Activated CD8-positive, alpha-beta memory T cell treated with anti-CD3 and anti-CD28 coated beads for 36 hours (primary cell): Measurements from ENCODE around the gene KLRD1. TPM values are rescaled to one million over a fixed set of nuclear protein-coding genes. Genes with fewer than 3 reads are reported as not detected.
"Not testable (repeated sequence)": the region's sequence is repeated elsewhere in the genome, so short reads cannot be mapped to it uniquely, and the experiment has no call there.

Source experiments
- CTCF ChIA-PET: fragments of 350-600 bp; sonication (Branson Sonifier 250); formaldehyde crosslinking; loops from one replicate; lab custom pipeline; 2021; ENCODE audit warnings: antibody characterized with exemption; lab: Charles Lee
- POLR2A ChIA-PET: fragments of 350-600 bp; sonication (Branson Sonifier 250); formaldehyde crosslinking; loops from one replicate; lab custom pipeline; 2021; ENCODE audit warnings: antibody characterized with exemption; lab: Charles Lee
- total RNA-seq, 2 experiments: library from RNA; stranded (reverse); gene quantifications; one replicate each; pipeline ENCODE4 v1.2.3, GENCODE V29; 2021

The KLRD1 gene
- total RNA-seq, 2 experiments from 2014 or later = 68.3 to 79.1 TPM

DNA sequence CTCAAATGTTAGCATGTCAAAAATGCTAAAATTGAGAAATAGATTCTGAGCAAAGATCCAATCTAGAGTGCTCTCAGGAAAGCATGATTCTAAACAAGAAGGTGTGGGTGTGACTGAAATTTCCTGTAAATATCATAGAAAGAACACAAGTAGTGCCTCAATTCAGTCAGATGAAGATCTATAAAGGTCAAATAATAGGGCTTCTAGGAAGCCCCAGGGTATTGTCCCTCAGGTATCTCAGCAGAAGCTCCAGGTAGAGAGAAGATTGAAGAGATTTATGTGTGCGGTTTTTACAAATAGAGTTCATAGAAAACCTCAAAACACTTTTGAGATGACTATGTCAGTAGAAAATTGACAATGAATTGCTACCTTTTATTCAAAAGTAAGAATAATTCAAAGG is 13.0 kb downstream of the KLRD1 start:
- CTCF ChIA-PET = no interaction called here
- POLR2A ChIA-PET = interaction anchor here (0.7 to 1.0 kb wide), 3 partner anchors 16 to 46 kb away, joined by 3 to 4 read pairs (median 3); no protein-coding TSS in a partner anchor

DNA sequence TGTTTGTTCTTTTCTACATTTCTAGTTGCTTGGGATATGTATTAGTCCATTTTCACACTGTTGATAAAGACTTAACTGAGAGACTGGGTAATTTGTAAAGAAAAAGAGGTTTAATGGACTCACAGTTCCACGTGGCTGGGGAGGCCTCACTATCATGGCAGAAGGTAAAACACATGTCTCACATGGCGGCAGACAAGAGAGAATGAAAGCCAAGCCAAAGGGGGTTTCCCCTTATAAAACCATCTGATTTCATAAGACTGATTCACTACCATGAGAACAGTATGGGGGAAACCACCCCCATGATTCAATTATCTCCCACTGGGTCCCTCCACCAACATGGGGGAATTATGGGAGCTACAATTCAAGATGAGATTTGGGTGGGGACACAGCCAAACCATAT is 21.0 kb downstream of the KLRD1 start:
- CTCF ChIA-PET, POLR2A ChIA-PET: not testable (repeated sequence)

DNA sequence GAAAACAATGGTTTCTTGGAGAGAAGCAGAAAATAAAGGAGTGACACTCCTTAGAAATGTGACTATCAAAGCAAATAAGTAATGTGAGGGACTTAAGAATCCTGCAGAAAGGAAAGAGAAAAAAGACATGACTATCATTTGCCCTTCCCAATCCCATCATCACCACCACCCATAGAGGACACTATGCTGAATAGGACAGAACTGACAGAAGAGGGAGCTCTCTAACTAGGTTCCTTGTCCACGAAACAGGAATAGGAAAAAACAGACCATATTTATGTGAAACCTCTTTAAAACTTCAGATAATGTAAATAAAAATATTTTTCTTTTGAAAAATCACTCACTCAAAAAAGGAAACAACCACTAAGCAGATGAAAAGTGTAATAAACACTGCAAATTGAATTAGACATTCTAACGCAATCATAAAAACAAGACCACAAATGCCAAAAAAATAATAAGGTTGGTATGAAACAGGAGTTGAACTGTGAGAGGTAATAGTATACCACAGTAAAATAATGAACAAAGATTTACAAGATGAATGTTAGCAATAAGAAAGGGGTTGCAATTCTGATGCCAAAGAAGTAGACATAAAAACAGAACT is 24.1 kb downstream of the KLRD1 start:
- ChIA-PET CTCF (interaction anchor here (1.6 kb wide), 1 partner anchor 35 kb away, joined by 4 read pairs; no protein-coding TSS in a partner anchor), POLR2A (interaction anchor here (0.6 kb wide), 1 partner anchor 84 kb away, joined by 3 read pairs; no protein-coding TSS in a partner anchor)

DNA sequence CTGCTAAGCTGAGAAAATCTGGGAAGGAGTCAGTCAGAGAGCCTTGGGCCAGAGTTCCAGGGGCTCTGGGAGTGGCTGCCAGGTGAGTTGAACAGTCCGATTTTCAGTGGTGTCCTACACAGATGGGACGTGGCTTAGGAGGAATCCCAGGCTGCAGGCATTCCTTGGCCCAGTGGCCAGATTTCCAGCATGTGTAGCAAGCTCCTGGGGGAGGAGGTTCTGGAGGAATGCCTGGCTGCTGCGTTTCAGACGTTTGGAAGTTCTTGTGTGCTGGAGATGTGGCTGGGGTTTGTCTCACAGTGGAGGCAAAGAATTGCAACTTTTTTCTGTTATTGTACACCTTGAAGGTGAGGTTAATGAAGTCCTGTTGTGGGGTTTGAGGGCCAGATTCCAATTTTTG is 28.5 kb downstream of the KLRD1 start:
- CTCF ChIA-PET, POLR2A ChIA-PET: not testable (repeated sequence)

DNA sequence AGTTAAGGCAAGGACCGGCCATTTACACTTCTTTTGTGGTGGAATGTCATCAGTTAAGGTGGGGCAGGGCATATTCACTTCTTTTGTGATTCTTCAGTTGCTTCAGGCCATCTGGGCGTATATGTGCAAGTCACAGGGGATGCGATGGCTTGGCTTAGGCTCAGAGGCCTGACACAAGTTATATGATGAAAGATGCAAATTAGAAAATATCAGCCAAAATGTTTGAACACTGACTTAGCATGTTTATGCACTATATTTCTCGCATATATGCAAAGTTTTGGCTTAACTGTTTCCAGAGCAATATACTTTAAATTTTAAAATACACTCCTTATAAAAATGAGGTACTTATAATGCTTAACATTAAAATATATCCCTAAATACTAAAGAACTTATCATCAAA is 30.8 kb downstream of the KLRD1 start:
- CTCF ChIA-PET = interaction anchor here (0.5 kb wide), 1 partner anchor 124 kb away, joined by 4 read pairs; no protein-coding TSS in a partner anchor
- POLR2A ChIA-PET = not testable (repeated sequence)

DNA sequence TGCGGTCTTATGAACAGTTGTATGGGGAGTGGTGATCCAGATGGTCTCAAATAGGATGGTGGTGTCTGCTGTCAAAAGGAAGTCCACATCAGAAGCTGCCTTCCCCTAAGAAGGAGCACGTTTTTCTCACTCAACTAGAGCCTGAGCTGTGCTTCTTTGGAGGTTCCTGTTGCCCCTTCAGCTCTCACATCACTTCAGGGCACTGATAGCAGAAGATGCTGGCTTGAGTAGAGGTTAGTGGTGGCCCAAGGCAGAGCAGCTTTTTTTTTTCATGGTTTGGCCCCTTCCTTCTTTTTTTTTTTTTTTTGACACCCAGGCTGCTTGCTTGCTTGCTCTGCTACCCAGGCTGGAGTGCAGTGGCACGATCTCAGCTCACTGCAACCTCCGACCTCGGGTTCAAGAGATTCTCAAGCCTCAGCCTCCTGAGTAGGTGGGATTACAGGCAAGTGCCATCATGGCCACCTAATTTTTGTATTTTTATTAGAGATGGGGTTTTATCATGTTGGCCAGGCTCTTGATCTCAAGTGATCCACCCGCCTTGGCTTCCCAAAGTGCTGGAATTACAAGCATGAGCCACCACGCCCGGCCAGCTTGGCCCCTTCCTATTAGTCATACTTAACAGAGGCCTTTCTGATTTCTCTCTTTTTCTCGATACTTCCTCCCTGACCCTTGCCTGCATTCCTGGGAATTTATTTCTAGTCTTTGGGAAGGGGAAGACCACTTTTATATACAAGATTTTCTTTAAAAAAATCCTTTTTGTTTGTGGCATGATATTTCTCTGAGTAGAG is 31.6 kb downstream of the KLRD1 start:
- ChIA-PET POLR2A (no interaction called here), CTCF (interaction anchor here (0.5 kb wide), 1 partner anchor 125 kb away, joined by 4 read pairs; no protein-coding TSS in a partner anchor)

DNA sequence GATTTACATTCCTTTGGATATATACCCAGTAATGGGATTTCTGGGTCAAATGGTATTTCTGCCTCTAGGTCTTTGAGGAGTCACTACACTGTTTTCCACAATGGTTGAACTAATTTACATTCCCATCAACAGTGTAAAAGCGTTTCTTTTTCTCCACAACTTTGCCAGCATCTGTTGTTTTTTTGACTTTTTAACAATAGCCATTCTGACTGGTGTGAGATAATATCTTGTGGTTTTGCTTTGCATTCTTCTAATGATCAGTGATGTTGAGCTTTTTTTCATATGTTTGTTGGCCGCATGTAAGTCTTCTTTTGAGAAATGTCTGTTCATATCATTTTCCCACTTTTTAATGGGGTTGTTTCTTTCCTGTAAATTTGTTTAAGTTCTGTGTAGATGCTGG is 33.3 kb downstream of the KLRD1 start:
- POLR2A ChIA-PET = not testable (repeated sequence)
- CTCF ChIA-PET = interaction anchor here (0.6 to 0.9 kb wide), 2 partner anchors 155 to 187 kb away, joined by 3 to 4 read pairs; no protein-coding TSS in a partner anchor

DNA sequence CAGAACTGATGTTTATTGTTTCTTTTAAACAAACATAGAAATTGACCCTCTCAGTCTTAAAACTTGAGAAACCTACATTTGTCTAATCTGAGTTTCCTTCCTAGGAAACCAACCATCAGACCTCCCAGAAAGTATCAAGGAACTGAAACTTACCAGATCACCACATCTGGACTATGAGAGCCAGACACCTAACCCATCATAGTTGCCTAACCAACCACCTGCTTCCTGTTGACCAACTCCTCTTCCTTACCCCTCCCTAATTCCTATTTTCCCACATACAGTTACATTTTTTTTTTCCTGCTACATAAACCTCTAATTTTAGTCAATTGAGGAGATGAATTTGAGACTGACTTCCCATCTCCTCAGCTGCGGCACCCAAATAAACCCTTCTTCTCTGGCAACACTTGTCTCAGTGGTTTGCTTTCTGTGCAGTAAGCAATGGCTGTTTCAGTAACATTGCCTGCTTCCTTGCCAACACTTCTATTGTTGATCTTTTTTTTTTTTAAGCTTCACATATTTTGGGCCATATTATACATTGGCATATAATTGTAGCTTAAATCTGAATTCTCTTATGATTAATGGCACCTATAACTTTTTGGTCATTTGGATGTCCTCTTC is 34.3 kb downstream of the KLRD1 start:
- ChIA-PET CTCF (no interaction called here), POLR2A (no interaction called here)

DNA sequence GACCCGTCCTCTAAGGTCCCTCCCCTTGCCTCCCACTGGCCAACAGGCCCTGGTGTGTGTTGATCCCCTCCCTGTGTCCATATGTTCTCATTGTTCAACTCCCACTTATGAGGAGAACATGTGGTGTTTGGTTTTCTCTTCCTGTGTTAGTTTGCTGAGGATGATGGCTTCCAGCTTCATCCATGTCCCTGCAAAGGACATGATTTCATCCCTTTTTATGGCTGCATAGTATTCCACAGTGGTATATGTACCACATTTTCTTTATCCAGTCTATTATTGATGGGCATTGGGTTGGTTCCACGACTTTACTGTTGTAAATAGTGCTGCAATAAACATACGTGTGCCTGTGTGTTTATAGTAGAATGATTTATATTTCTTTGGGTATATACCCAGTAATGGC is 43.8 kb downstream of the KLRD1 start:
- POLR2A ChIA-PET, CTCF ChIA-PET: not testable (repeated sequence)

DNA sequence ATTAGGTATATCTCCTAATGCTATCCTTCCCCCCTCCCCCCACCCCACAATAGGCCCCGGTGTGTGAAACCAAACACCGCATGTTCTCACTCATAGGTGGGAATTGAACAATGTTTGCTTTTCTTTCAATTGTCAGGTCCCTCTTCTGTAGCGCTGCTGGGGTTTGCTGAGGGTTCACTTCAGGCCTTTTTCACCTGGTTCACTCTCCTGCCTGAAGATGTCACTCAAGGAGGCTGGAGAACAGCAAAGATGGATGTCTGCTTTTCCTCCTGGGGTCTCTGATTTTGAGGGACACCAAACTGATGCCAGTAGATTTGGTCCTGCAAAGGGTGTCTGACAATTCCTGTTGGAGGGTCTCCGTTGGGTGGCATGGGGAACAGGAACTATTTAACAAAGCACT is 46.4 kb downstream of the KLRD1 start:
- ChIA-PET POLR2A (no interaction called here), CTCF (no interaction called here)

DNA sequence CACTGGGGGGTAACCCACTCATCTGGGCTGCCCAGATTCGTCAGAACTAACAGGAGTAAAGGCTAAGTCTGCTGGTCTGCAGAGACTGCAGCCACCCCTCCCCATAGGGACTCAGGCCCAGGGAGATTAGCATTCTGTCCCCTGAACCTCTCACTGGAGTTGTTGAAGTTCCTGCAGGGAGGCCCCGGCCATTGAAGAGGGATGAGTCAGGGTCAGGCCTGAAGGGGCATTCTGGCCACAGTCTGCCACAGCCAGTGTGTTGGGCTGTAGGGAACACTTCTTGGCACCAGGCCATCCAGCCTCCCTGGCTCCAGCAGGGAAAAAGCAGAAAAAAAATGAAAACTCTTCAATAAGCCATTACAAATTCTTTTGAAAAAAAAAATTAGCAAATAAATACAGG is 46.8 kb downstream of the KLRD1 start:
- ChIA-PET CTCF (no interaction called here), POLR2A (no interaction called here)

DNA sequence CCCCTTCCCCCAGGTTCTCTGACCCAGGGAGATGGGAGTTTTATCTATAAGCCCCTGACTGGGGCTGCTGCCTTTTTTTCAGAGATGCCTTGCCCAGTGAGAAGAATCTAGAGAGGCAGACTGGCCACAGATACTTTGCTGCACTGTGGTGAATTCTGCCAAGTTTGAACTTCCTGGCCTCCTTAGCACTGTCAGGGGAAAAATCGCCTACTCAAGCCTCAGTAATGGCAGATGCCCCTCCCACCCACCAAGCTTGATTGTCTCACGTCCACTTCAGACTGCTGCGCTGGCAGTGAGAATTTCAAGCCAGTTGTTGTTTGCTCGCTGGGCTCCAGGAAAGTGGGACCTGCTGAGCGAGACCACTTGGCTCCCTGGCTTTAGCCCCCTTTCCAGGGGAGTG is 50.5 kb downstream of the KLRD1 start:
- ChIA-PET POLR2A (interaction anchor here (0.6 kb wide), 1 partner anchor 101 kb away, joined by 5 read pairs; no protein-coding TSS in a partner anchor), CTCF (no interaction called here)

DNA sequence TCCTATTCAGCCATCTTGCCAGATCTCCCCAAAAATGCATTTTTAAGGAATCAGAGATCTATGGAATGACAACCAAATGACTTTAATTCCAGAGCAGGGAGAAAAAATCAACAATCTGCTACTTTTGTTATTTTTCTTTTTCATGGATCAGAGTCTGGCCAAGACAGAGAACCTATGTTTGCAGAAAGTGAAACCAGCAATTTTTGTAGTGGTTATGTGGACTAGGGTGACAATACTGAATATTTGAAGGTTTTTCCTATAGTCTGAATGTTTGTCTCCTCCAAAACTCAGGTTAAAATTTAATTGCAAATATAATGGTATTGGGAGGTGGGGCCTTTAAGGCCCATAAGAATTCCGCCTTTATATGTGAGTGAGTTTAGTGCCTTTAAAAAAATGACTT is 51.3 kb downstream of the KLRD1 start:
- POLR2A ChIA-PET = no interaction called here

DNA sequence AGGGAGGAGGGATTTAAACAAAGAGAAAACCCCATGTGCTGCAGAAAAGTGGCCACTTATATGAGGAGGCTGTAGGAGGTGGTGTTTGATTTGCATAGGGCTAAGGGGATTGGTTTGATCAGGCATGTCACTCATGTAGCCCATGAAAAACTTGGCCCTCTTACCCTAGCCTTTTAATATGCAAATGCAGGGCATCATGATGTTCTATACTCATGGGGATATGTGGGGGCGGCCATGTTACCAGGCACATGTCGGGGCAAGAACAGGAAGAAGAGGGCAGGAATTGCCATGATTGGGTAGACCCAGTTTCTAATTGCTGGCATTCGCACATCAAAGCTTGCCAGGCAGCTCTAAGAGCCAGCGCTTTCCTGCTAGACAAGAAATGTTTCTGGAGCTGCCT is 53.4 kb downstream of the KLRD1 start:
- CTCF ChIA-PET = interaction anchor here (1.0 kb wide), 1 partner anchor 125 kb away, joined by 3 read pairs; no protein-coding TSS in a partner anchor
- POLR2A ChIA-PET = no interaction called here

More for the DNA sequence above, 51.3 kb downstream of the KLRD1 start:
- CTCF ChIA-PET = no interaction called here

DNA sequence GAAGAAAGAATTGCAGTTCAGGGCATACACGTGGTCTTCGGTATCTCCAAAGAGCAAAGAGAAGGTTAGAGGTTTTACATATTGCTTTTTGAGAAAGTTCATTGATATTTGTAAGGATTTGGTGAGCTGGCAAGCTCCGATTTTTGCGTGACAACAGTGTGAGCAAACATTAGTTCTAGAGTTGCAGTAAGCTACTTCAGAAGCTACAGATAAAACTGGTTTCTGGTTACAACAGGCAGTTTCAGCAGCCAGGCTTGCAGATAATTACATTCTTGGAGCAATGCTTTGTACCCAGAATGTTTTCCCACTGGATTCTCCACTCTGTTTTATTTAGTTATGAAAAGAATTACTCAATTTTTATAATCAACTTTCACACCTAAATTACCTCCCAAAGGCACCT is 54.0 kb downstream of the KLRD1 start:
- CTCF ChIA-PET = no interaction called here

DNA sequence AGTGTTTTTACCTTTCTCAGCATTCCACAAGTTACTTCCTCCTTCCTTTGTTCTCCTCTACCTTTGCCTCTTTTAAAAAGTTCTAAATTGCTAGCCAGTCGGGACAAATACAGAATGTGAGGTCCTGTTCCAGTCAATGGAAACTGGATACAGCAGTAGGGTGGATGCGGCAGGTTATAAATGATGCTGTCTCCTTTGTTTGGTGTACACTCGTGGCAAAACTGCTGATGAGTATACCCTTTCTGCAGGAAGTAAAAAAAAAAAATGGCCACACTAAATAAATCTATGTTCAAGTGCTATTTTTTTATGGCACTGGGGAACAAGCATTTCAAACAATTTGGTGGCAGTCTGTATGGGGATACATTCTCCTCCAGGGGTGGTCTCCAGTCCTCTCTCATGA is 54.7 kb downstream of the KLRD1 start:
- POLR2A ChIA-PET = no interaction called here
- CTCF ChIA-PET = interaction anchor here (0.6 kb wide), 1 partner anchor 98 kb away, joined by 4 read pairs; no protein-coding TSS in a partner anchor

More for the DNA sequence above, 54.0 kb downstream of the KLRD1 start:
- POLR2A ChIA-PET = no interaction called here

DNA sequence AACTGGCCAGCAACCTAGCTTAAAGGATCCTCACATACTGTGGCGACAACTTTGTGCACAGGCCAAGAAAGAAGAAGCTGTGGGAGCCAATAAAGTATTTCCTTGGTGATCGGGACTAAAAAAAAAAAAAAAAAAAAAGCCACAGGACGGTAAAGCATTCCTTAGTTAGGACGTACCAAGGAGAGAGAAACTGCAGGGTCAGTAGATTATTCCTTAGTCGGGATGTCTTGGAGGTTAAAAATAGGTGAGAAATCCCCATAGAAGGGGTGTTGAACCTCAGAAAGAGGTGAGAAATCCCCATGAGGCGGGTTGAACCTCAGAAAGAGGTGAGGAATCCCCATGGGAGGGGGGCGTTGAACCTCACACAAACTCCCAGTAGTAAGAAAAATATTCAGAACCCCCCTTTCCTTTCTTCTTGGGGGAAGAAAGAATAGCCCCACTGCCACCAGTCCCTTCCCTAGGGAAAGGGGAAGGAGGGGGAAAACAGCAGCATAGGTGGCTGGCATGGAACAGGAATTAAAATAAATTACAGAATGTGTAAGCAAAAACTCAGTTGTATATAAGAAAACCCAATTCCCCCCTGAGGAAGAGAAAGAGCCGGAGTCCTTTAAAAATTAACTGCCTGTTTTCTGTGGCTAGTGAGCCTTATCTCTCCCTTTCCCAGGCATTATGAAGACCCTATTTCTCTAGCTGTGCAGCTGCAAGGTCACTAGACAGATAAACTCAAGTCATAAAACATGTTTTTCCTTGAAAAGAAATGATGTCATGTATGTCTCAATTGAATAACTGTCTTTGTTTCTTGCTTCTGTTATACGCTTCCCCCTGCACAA is 55.4 kb downstream of the KLRD1 start:
- ChIA-PET POLR2A (no interaction called here), CTCF (interaction anchor here (0.6 kb wide), 1 partner anchor 99 kb away, joined by 4 read pairs; no protein-coding TSS in a partner anchor)

DNA sequence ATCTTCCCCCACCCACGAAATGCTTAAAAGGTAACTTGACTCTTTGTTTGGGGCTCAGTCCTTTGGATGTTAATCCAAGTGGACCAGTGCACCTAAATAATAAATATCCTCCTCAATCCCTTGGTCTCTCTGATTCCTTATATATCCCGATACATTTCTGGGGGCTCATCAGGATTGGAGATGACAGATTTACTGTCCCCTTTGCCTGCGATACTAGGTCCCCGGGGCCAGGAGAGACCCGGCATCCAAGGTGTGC is 55.9 kb downstream of the KLRD1 start:
- ChIA-PET POLR2A (interaction anchor here (2.5 kb wide), 1 partner anchor 10 kb away, joined by 7 read pairs; no protein-coding TSS in a partner anchor), CTCF (interaction anchor here (1.5 kb wide), 1 partner anchor 11 kb away, joined by 4 read pairs; no protein-coding TSS in a partner anchor)
